ENCODE data around the gene SLC7A14. TPM values are rescaled to one million over a fixed set of nuclear protein-coding genes. Genes with fewer than 3 reads are reported as not detected.

SLC7A14 gene
- total RNA-seq, 2 donors from 2014 or later, result not detected

GRCh38 chr3:170426240-170426797 lies 159.6 kb downstream of the SLC7A14 start:
- Mint-ChIP-seq H3K4me1 (ENCODE audit: low read depth in 2 of 2) (peaks cover 8% of the 10 kb centered on the region in 2 donors), H3K27me3 (peaks cover 10 to 19% of the 10 kb centered on the region in 2 donors), H3K36me3 (no peaks in the 10 kb centered on the region), H3K4me3 (no peak overlapping the region), H3K27ac (no peak overlapping the region), H3K9me3 (no peaks in the 10 kb centered on the region)
- ATAC-seq (no peak), DNase-seq (ENCODE audit: low spot score) (no peak)

GRCh38 chr3:170425491-170426239 lies 160.2 kb downstream of the SLC7A14 start:
- no peak overlapping the region for H3K27ac Mint-ChIP-seq
- peaks cover 8% of the 10 kb centered on the region in 2 donors for H3K4me1 Mint-ChIP-seq (ENCODE audit: low read depth in 2 of 2)
- ATAC-seq (no peak), DNase-seq (ENCODE audit: low spot score) (no peak)
- H3K36me3 Mint-ChIP-seq, result no peaks in the 10 kb centered on the region
- H3K27me3 Mint-ChIP-seq, result peaks cover 12 to 16% of the 10 kb centered on the region in 2 donors
- H3K4me3 Mint-ChIP-seq, result no peak overlapping the region
- no peaks in the 10 kb centered on the region for H3K9me3 Mint-ChIP-seq

GRCh38 chr3:170424879-170425278 lies 161.0 kb downstream of the SLC7A14 start:
- H3K36me3 Mint-ChIP-seq, result no peaks in the 10 kb centered on the region
- H3K4me1 Mint-ChIP-seq (ENCODE audit: low read depth in 2 of 2), result peaks cover 13% of the 10 kb centered on the region in 2 donors
- H3K27ac Mint-ChIP-seq, result no peak overlapping the region
- no peak overlapping the region for H3K4me3 Mint-ChIP-seq
- ATAC-seq (no peak), DNase-seq (ENCODE audit: low spot score) (no peak)
- H3K9me3 Mint-ChIP-seq, result no peaks in the 10 kb centered on the region
- H3K27me3 Mint-ChIP-seq, result peaks cover 14 to 17% of the 10 kb centered on the region in 2 donors

- DNase-seq (ENCODE audit: low spot score) (no peak), ATAC-seq (no peak)
- Mint-ChIP-seq H3K4me3 (no peak overlapping the region), H3K36me3 (no peaks in the 10 kb centered on the region), H3K27ac (no peak overlapping the region), H3K27me3 (peaks cover 14 to 18% of the 10 kb centered on the region in 2 donors), H3K4me1 (ENCODE audit: low read depth in 2 of 2) (peaks cover 8 to 13% of the 10 kb centered on the region in 2 donors), H3K9me3 (no peaks in the 10 kb centered on the region)
Observed at GRCh38 chr3:170423001-170423615, 162.8 kb downstream of the SLC7A14 start.

- Mint-ChIP-seq H3K27me3 (peaks cover 22 to 27% of the 10 kb centered on the region in 2 donors), H3K36me3 (no peaks in the 10 kb centered on the region), H3K27ac (no peak overlapping the region), H3K9me3 (no peaks in the 10 kb centered on the region), H3K4me3 (no peak overlapping the region), H3K4me1 (ENCODE audit: low read depth in 2 of 2) (peaks cover 9 to 14% of the 10 kb centered on the region in 2 donors)
- ATAC-seq (no peak), DNase-seq (ENCODE audit: low spot score) (no peak)
Observed at GRCh38 chr3:170421758-170422157, 164.1 kb downstream of the SLC7A14 start.

- Mint-ChIP-seq H3K27me3 (peaks cover 22 to 27% of the 10 kb centered on the region in 2 donors), H3K36me3 (no peaks in the 10 kb centered on the region), H3K9me3 (no peaks in the 10 kb centered on the region), H3K4me3 (no peak overlapping the region), H3K4me1 (ENCODE audit: low read depth in 2 of 2) (peaks cover 9 to 11% of the 10 kb centered on the region in 2 donors), H3K27ac (no peak overlapping the region)
- ATAC-seq, result no peak
- DNase-seq (ENCODE audit: low spot score), result no peak
Observed at GRCh38 chr3:170421111-170421641, 164.7 kb downstream of the SLC7A14 start.

- Mint-ChIP-seq H3K4me1 (ENCODE audit: low read depth in 2 of 2) (peaks cover 9% of the 10 kb centered on the region in 2 donors), H3K27ac (no peak overlapping the region), H3K4me3 (no peak overlapping the region), H3K9me3 (no peaks in the 10 kb centered on the region), H3K27me3 (peaks cover 20 to 27% of the 10 kb centered on the region in 2 donors), H3K36me3 (no peaks in the 10 kb centered on the region)
- ATAC-seq (no peak), DNase-seq (ENCODE audit: low spot score) (no peak)
Observed at GRCh38 chr3:170420307-170420821, 165.5 kb downstream of the SLC7A14 start.

- Mint-ChIP-seq H3K4me3 (no peak overlapping the region), H3K27me3 (peaks cover 20 to 27% of the 10 kb centered on the region in 2 donors), H3K9me3 (no peaks in the 10 kb centered on the region), H3K4me1 (ENCODE audit: low read depth in 2 of 2) (peaks cover 9% of the 10 kb centered on the region in 2 donors), H3K27ac (no peak overlapping the region), H3K36me3 (no peaks in the 10 kb centered on the region)
- DNase-seq (ENCODE audit: low spot score) (no peak), ATAC-seq (no peak)
Observed at GRCh38 chr3:170419557-170420087, 166.3 kb downstream of the SLC7A14 start.

GRCh38 chr3:170418422-170419398 lies 167.2 kb downstream of the SLC7A14 start, which contains the start of gene CLDN11:
TSS of gene CLDN11 (plus strand) at chr3:170418868. CDS start at chr3:170419067, 199 bp downstream.
- H3K9me3 Mint-ChIP-seq, result no peaks in the 10 kb centered on the region
- H3K27me3 Mint-ChIP-seq, result peaks cover 20 to 27% of the 10 kb centered on the region in 2 donors
- ATAC-seq, result peak in 1 of 2 donors; percentile 61
- H3K27ac Mint-ChIP-seq, result no peak within 1 kb of the TSS
- H3K36me3 Mint-ChIP-seq, result no peaks in the 10 kb centered on the region
- no peak for DNase-seq (ENCODE audit: low spot score)
- H3K4me1 Mint-ChIP-seq (ENCODE audit: low read depth in 2 of 2), result peaks cover 9% of the 10 kb centered on the region in 2 donors
- peak within 1 kb of the TSS; percentile 78 for H3K4me3 Mint-ChIP-seq

- ATAC-seq, result no peak
- Mint-ChIP-seq H3K27me3 (peaks cover 20 to 27% of the 10 kb centered on the region in 2 donors), H3K9me3 (no peaks in the 10 kb centered on the region), H3K27ac (no peak overlapping the region), H3K4me1 (ENCODE audit: low read depth in 2 of 2) (peaks cover 9% of the 10 kb centered on the region in 2 donors), H3K36me3 (no peaks in the 10 kb centered on the region), H3K4me3 (no peak overlapping the region)
- no peak for DNase-seq (ENCODE audit: low spot score)
Observed at GRCh38 chr3:170417090-170417489, 168.8 kb downstream of the SLC7A14 start.

- DNase-seq (ENCODE audit: low spot score) (no peak), ATAC-seq (no peak)
- H3K27ac Mint-ChIP-seq, result no peak overlapping the region
- H3K9me3 Mint-ChIP-seq, result no peaks in the 10 kb centered on the region
- H3K4me1 Mint-ChIP-seq (ENCODE audit: low read depth in 2 of 2), result peaks cover 4% of the 10 kb centered on the region in 2 donors
- no peak overlapping the region for H3K4me3 Mint-ChIP-seq
- H3K36me3 Mint-ChIP-seq, result no peaks in the 10 kb centered on the region
- H3K27me3 Mint-ChIP-seq, result peaks cover 11 to 17% of the 10 kb centered on the region in 2 donors
Observed at GRCh38 chr3:170414202-170414663, 171.6 kb downstream of the SLC7A14 start.

- Mint-ChIP-seq H3K27me3 (peaks cover 7 to 15% of the 10 kb centered on the region in 2 donors), H3K4me3 (no peak overlapping the region), H3K36me3 (no peaks in the 10 kb centered on the region), H3K4me1 (ENCODE audit: low read depth in 2 of 2) (peaks cover 3% of the 10 kb centered on the region in 2 donors), H3K27ac (no peak overlapping the region), H3K9me3 (no peaks in the 10 kb centered on the region)
- ATAC-seq, result no peak
- no peak for DNase-seq (ENCODE audit: low spot score)
Observed at GRCh38 chr3:170413291-170413690, 172.6 kb downstream of the SLC7A14 start.

Measured in natural killer cell treated with Interleukin-12 subunit alpha and Interleukin-12 subunit beta and Interleukin-15 and Interleukin-18, amount 100 ng/mL, for 72 hours (primary cell).